ENCODE measurements around the gene PDE3B.
"Not testable (repeated sequence)": the region's sequence is repeated elsewhere in the genome, so short reads cannot be mapped to it uniquely, and the experiment has no call there.

PDE3B gene

GRCh38 chr11:14858404-14858803 lies 214.8 kb downstream of the PDE3B start:
- DNase-seq (ENCODE audit: low spot score): no peak
- no peak for TF ChIP-seq CTCF (IDR thresholded peaks at IDR 0.05; ENCODE audit: extremely low read depth, missing control alignments)

- no peak for DNase-seq (ENCODE audit: low spot score)
- TF ChIP-seq CTCF (IDR thresholded peaks at IDR 0.05; ENCODE audit: extremely low read depth, missing control alignments): no peak
Measured at GRCh38 chr11:14860511-14860910, 216.9 kb downstream of the PDE3B start.

GRCh38 chr11:14861680-14862079 lies 218.1 kb downstream of the PDE3B start:
- TF ChIP-seq CTCF (IDR thresholded peaks at IDR 0.05; ENCODE audit: extremely low read depth, missing control alignments): no peak
- no peak for DNase-seq (ENCODE audit: low spot score)

GRCh38 chr11:14863775-14864174 lies 220.2 kb downstream of the PDE3B start:
- not testable (repeated sequence) for DNase-seq (ENCODE audit: low spot score)

- no peak for TF ChIP-seq CTCF (IDR thresholded peaks at IDR 0.05; ENCODE audit: extremely low read depth, missing control alignments)
- DNase-seq (ENCODE audit: low spot score): no peak
Measured at GRCh38 chr11:14872032-14872431, 228.4 kb downstream of the PDE3B start.

GRCh38 chr11:14873632-14874031 lies 230.0 kb downstream of the PDE3B start:
- TF ChIP-seq CTCF (IDR thresholded peaks at IDR 0.05; ENCODE audit: extremely low read depth, missing control alignments): no peak

GRCh38 chr11:14875163-14875562 lies 231.6 kb downstream of the PDE3B start:
- TF ChIP-seq CTCF (IDR thresholded peaks at IDR 0.05; ENCODE audit: extremely low read depth, missing control alignments): no peak
- no peak for DNase-seq (ENCODE audit: low spot score)

More at GRCh38 chr11:14873632-14874031, 230.0 kb downstream of the PDE3B start:
- DNase-seq (ENCODE audit: low spot score): no peak

- no peak for TF ChIP-seq CTCF (IDR thresholded peaks at IDR 0.05; ENCODE audit: extremely low read depth, missing control alignments)
- no peak for DNase-seq (ENCODE audit: low spot score)
Measured at GRCh38 chr11:14881576-14882193, 238.1 kb downstream of the PDE3B start.
